GM18517 (cell line): ENCODE data around the gene TNS1.
"Not testable (repeated sequence)": the region's sequence is repeated elsewhere in the genome, so short reads cannot be mapped to it uniquely, and the experiment has no call there.

Experiments
- ATAC-seq: cut with Tn5 transposase; IDR thresholded peaks from one replicate; pipeline ENCODE4 v1.9.1; 2021; ENCODE audit warnings: mild to moderate bottlenecking, moderate library complexity; ENCODE audit not compliant: unreplicated experiment

TNS1 gene

GRCh38 chr2:218030409-218031195 is 27.8 kb upstream of the TNS1 start:
- ATAC-seq, result no peak

GRCh38 chr2:218029366-218030360 is 26.9 kb upstream of the TNS1 start:
- no peak for ATAC-seq

GRCh38 chr2:218028562-218029348 is 26.0 kb upstream of the TNS1 start:
- no peak for ATAC-seq

GRCh38 chr2:218028189-218028495 is 25.3 kb upstream of the TNS1 start:
- no peak for ATAC-seq

- no peak for ATAC-seq
Measured at GRCh38 chr2:218027426-218028188, 24.8 kb upstream of the TNS1 start.

- ATAC-seq, result no peak
Measured at GRCh38 chr2:218026676-218027425, 24.1 kb upstream of the TNS1 start.

GRCh38 chr2:218026244-218026643 is 23.4 kb upstream of the TNS1 start:
- no peak for ATAC-seq

- ATAC-seq, result no peak
Measured at GRCh38 chr2:218024871-218025270, 22.1 kb upstream of the TNS1 start.

GRCh38 chr2:218024336-218024735 is 21.5 kb upstream of the TNS1 start:
- no peak for ATAC-seq

GRCh38 chr2:218023636-218024035 is 20.8 kb upstream of the TNS1 start:
- ATAC-seq, result no peak

GRCh38 chr2:218022851-218023530 is 20.2 kb upstream of the TNS1 start:
- ATAC-seq, result no peak

- ATAC-seq, result no peak
Measured at GRCh38 chr2:218022131-218022850, 19.5 kb upstream of the TNS1 start.

GRCh38 chr2:218021536-218022071 is 18.8 kb upstream of the TNS1 start:
- no peak for ATAC-seq

GRCh38 chr2:218020966-218021535 is 18.3 kb upstream of the TNS1 start:
- no peak for ATAC-seq

GRCh38 chr2:218020281-218020680 is 17.5 kb upstream of the TNS1 start:
- no peak for ATAC-seq

GRCh38 chr2:218019411-218020060 is 16.7 kb upstream of the TNS1 start:
- ATAC-seq, result no peak

- ATAC-seq, result not testable (repeated sequence)
Measured at GRCh38 chr2:218018842-218019125, 16.0 kb upstream of the TNS1 start.
